DMS53 treated with DMSO at 0.1 percent for 48 hours (cell line): ENCODE measurements around the gene RTP3.
"Not testable (repeated sequence)": the region's sequence is repeated elsewhere in the genome, so short reads cannot be mapped to it uniquely, and the experiment has no call there.

Experiments used
- DNase-seq: peaks from one replicate; lab custom pipeline; 2025; ENCODE audit not compliant: unreplicated experiment; lab: John Stamatoyannopoulos, UW

The RTP3 gene

GRCh38 chr3:46517016-46517783 is 19.4 kb downstream of the RTP3 start:
- no peak for DNase-seq

GRCh38 chr3:46517784-46518181 is 20.0 kb downstream of the RTP3 start:
- DNase-seq, result no peak

- DNase-seq, result no peak
Observed at GRCh38 chr3:46519952-46520351, 22.2 kb downstream of the RTP3 start.

- DNase-seq, result no peak
Observed at GRCh38 chr3:46520531-46520930, 22.8 kb downstream of the RTP3 start.

GRCh38 chr3:46521096-46521495 is 23.3 kb downstream of the RTP3 start:
- DNase-seq, result no peak

- not testable (repeated sequence) for DNase-seq
Observed at GRCh38 chr3:46522201-46522600, 24.4 kb downstream of the RTP3 start.

- DNase-seq, result no peak
Observed at GRCh38 chr3:46523556-46523955, 25.8 kb downstream of the RTP3 start.

- DNase-seq, result no peak
Observed at GRCh38 chr3:46524008-46524407, 26.2 kb downstream of the RTP3 start.

- no peak for DNase-seq
Observed at GRCh38 chr3:46524832-46525231, 27.1 kb downstream of the RTP3 start.

GRCh38 chr3:46527239-46527638 is 29.5 kb downstream of the RTP3 start:
- no peak for DNase-seq

GRCh38 chr3:46533091-46533490 is 35.3 kb downstream of the RTP3 start:
- no peak for DNase-seq

- no peak for DNase-seq
Observed at GRCh38 chr3:46535746-46536145, 38.0 kb downstream of the RTP3 start.

- no peak for DNase-seq
Observed at GRCh38 chr3:46536758-46537157, 39.0 kb downstream of the RTP3 start.

GRCh38 chr3:46537316-46537715 is 39.5 kb downstream of the RTP3 start:
- no peak for DNase-seq

GRCh38 chr3:46537779-46538178 is 40.0 kb downstream of the RTP3 start:
- no peak for DNase-seq

- not testable (repeated sequence) for DNase-seq
Observed at GRCh38 chr3:46538425-46538802, 40.6 kb downstream of the RTP3 start.

- no peak for DNase-seq
Observed at GRCh38 chr3:46538803-46539442, 41.1 kb downstream of the RTP3 start.

GRCh38 chr3:46539443-46540005 is 41.7 kb downstream of the RTP3 start:
- DNase-seq, result no peak

GRCh38 chr3:46540550-46540949 is 42.8 kb downstream of the RTP3 start:
- no peak for DNase-seq

- DNase-seq, result no peak
Observed at GRCh38 chr3:46541835-46542234, 44.1 kb downstream of the RTP3 start.

- no peak for DNase-seq
Observed at GRCh38 chr3:46542344-46542743, 44.6 kb downstream of the RTP3 start.

GRCh38 chr3:46542801-46543201 is 45.0 kb downstream of the RTP3 start:
- DNase-seq, result no peak
